ENCODE results near the gene SMIM8. TPM values are rescaled to one million over a fixed set of nuclear protein-coding genes. Genes with fewer than 3 reads are reported as not detected.

SMIM8 gene
- total RNA-seq, 4 donors from 2014 or later, result 5.2 to 13.4 (median 8.1) TPM

Other genes with a start within 250 kb of the SMIM8 start
- not detected for gene CGA, start 227.5 kb upstream of the SMIM8 start, total RNA-seq
- 10 to 100 TPM; 23.9 to 82.3 (median 54.5) TPM for gene ZNF292, start 167.0 kb upstream of the SMIM8 start, total RNA-seq
- not detected for gene GJB7, start 6.7 kb downstream of the SMIM8 start, total RNA-seq
- gene C6orf163, start 22.2 kb downstream of the SMIM8 start, total RNA-seq, result 1 to 10 TPM in 2 of 4 donors, under 1 TPM in 1, not detected in 1; 0.81 to 5.0 (median 1.6) TPM
- under 1 TPM in 2 of 4 donors, not detected in 2; 0.23 to 0.47 TPM for gene CFAP206, start 85.4 kb downstream of the SMIM8 start, total RNA-seq
- gene SLC35A1, start 150.4 kb downstream of the SMIM8 start, total RNA-seq, result 10 to 100 TPM; 14.5 to 19.9 (median 16.1) TPM